Measurements from ENCODE around the gene UNC13D. TPM values are rescaled to one million over a fixed set of nuclear protein-coding genes. Genes with fewer than 3 reads are reported as not detected.
A peak's percentile ranks its signal among the peaks of the same experiment; 100 is the strongest.

The UNC13D gene
- total and polyA plus RNA-seq, 5 donors from 2014 or later: 41.6 to 149 (median 46.6) TPM

GRCh38 chr17:75823257-75824041, 20.8 kb downstream of the UNC13D start:
- Histone ChIP-seq H3K4me1 (ENCODE audit: control insufficient read depth, insufficient read depth, low read length, poor library complexity, severe bottlenecking) (peaks cover 27% of the 10 kb centered on the region), H3K27ac (ENCODE audit: insufficient read depth, low read length, poor library complexity, severe bottlenecking) (no peak overlapping the region), H3K4me3 (ENCODE audit: low read depth, low read length) (no peak overlapping the region), H3K9me3 (ENCODE audit: control insufficient read depth in 2 of 2, low read length in 2 of 2) (no peaks in the 10 kb centered on the region), H3K36me3 (ENCODE audit: control insufficient read depth, insufficient read depth, low read length) (peaks cover 38% of the 10 kb centered on the region), H3K27me3 (ENCODE audit: control insufficient read depth, insufficient read depth, low read length) (no peaks in the 10 kb centered on the region)
- H3K27ac Mint-ChIP-seq: peak overlapping the region in 2 of 3 donors; percentile 42 to 43
- H3K36me3 Mint-ChIP-seq: peaks cover 15% of the 10 kb centered on the region
- DNase-seq: no peak
- peaks cover 0 to 35% (median 13%) of the 10 kb centered on the region in 4 donors for H3K4me1 Mint-ChIP-seq
- ATAC-seq (ENCODE audit: low read depth in 2 of 2): no peak
- no peaks in the 10 kb centered on the region for H3K27me3 Mint-ChIP-seq
- no peaks in the 10 kb centered on the region for H3K9me3 Mint-ChIP-seq
- H3K4me3 Mint-ChIP-seq: no peak overlapping the region

GRCh38 chr17:75822800-75823166, 21.4 kb downstream of the UNC13D start:
- Mint-ChIP-seq H3K9me3 (no peaks in the 10 kb centered on the region), H3K27ac (peak overlapping the region in 1 of 3 donors; percentile 43), H3K4me1 (peaks cover 0 to 29% (median 10%) of the 10 kb centered on the region in 4 donors), H3K36me3 (peaks cover 11% of the 10 kb centered on the region), H3K4me3 (no peak overlapping the region), H3K27me3 (no peaks in the 10 kb centered on the region)
- Histone ChIP-seq H3K4me1 (ENCODE audit: control insufficient read depth, insufficient read depth, low read length, poor library complexity, severe bottlenecking) (peaks cover 22% of the 10 kb centered on the region), H3K9me3 (ENCODE audit: control insufficient read depth in 2 of 2, low read length in 2 of 2) (no peaks in the 10 kb centered on the region), H3K4me3 (ENCODE audit: low read depth, low read length) (no peak overlapping the region), H3K27me3 (ENCODE audit: control insufficient read depth, insufficient read depth, low read length) (no peaks in the 10 kb centered on the region), H3K36me3 (ENCODE audit: control insufficient read depth, insufficient read depth, low read length) (peaks cover 35% of the 10 kb centered on the region), H3K27ac (ENCODE audit: insufficient read depth, low read length, poor library complexity, severe bottlenecking) (no peak overlapping the region)
- ATAC-seq (ENCODE audit: low read depth in 2 of 2) (no peak), DNase-seq (no peak)

- H3K4me1 ChIP-seq (ENCODE audit: control insufficient read depth, insufficient read depth, low read length, poor library complexity, severe bottlenecking): peaks cover 16% of the 10 kb centered on the region
- no peaks in the 10 kb centered on the region for H3K27me3 ChIP-seq (ENCODE audit: control insufficient read depth, insufficient read depth, low read length)
- H3K27ac ChIP-seq (ENCODE audit: insufficient read depth, low read length, poor library complexity, severe bottlenecking): peak overlapping the region; percentile 50
- Mint-ChIP-seq H3K4me3 (peak overlapping the region in 1 of 4 donors; percentile 35), H3K27ac (peak overlapping the region in 2 of 3 donors; percentile 76 to 82), H3K4me1 (peaks cover 0 to 26% (median 9%) of the 10 kb centered on the region in 4 donors), H3K27me3 (no peaks in the 10 kb centered on the region), H3K36me3 (peaks cover 11% of the 10 kb centered on the region), H3K9me3 (no peaks in the 10 kb centered on the region)
- DNase-seq (peak in 2 of 3 donors; percentile 33 to 69), ATAC-seq (ENCODE audit: low read depth in 2 of 2) (peak; percentile 52 to 78)
- no peaks in the 10 kb centered on the region for H3K9me3 ChIP-seq (ENCODE audit: control insufficient read depth in 2 of 2, low read length in 2 of 2)
- H3K36me3 ChIP-seq (ENCODE audit: control insufficient read depth, insufficient read depth, low read length): peaks cover 37% of the 10 kb centered on the region
- no peak overlapping the region for H3K4me3 ChIP-seq (ENCODE audit: low read depth, low read length)
These were observed 21.9 kb downstream of the UNC13D start for GRCh38 chr17:75822119-75822799.

- Mint-ChIP-seq H3K4me1 (peaks cover 0 to 21% (median 9%) of the 10 kb centered on the region in 4 donors), H3K27ac (peak overlapping the region; percentile 74 to 82 (median 76)), H3K36me3 (peaks cover 11% of the 10 kb centered on the region), H3K4me3 (peak overlapping the region in 1 of 4 donors; percentile 33), H3K9me3 (no peaks in the 10 kb centered on the region), H3K27me3 (no peaks in the 10 kb centered on the region)
- DNase-seq: no peak
- Histone ChIP-seq H3K4me3 (ENCODE audit: low read depth, low read length) (no peak overlapping the region), H3K27ac (ENCODE audit: insufficient read depth, low read length, poor library complexity, severe bottlenecking) (peak overlapping the region; percentile 50), H3K36me3 (ENCODE audit: control insufficient read depth, insufficient read depth, low read length) (peaks cover 41% of the 10 kb centered on the region), H3K9me3 (ENCODE audit: control insufficient read depth in 2 of 2, low read length in 2 of 2) (no peaks in the 10 kb centered on the region), H3K4me1 (ENCODE audit: control insufficient read depth, insufficient read depth, low read length, poor library complexity, severe bottlenecking) (peaks cover 13% of the 10 kb centered on the region), H3K27me3 (ENCODE audit: control insufficient read depth, insufficient read depth, low read length) (no peaks in the 10 kb centered on the region)
- ATAC-seq (ENCODE audit: low read depth in 2 of 2): no peak
These were observed 22.7 kb downstream of the UNC13D start for GRCh38 chr17:75821552-75821951.

DNA sequence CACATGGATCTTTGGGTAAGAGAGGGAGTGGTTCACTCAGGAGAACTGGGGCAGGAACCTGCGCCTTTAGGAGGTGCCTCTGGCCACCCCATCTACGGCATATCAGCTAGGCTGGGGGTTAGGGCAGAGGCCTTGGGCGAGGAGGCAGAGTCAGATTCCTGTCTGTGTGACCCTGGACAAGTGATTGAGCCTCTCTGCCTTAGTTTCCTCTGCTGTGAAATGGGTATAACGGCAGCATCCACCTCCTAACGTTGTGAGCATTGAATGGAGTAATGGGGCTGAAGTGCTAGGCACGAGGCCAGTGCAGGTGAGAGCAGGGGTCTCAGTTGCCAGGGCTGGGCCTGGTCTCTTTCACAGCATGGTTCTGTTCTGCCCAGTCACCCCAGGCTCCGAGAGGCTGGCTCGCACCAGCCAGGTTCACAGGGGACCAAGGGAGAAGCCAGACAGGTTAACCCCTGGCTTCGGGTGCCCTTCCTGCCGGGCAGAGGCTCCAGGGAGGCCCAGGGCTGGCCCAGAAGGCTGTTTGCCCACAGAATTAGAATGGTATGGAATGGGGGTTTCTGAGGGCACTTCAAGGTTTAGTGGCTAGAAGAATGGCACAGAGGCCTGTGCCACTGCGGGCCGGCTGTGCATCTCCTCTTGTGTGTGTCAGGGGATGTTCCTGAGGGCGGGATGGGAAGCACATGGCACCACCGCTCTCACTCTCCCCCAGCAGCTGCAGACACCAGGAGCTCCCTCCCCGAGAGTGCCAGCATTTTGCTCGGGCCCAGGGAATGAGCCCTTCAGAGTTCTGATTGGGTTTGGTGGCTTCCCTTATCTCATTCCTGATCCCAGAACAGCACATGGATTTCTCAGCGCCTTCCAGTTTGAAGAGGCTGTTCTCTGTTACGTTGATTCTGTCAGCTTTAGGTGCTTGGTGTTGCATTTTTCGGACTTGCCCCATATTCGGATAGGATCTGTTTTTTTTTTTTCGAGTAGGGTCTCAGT, 23.8 kb downstream of the UNC13D start:
- H3K27me3 Mint-ChIP-seq: no peaks in the 10 kb centered on the region
- peaks cover 11% of the 10 kb centered on the region for H3K36me3 Mint-ChIP-seq
- H3K27me3 ChIP-seq (ENCODE audit: control insufficient read depth, insufficient read depth, low read length): no peaks in the 10 kb centered on the region
- peaks cover 46% of the 10 kb centered on the region for H3K36me3 ChIP-seq (ENCODE audit: control insufficient read depth, insufficient read depth, low read length)
- H3K27ac Mint-ChIP-seq: peak overlapping the region in 2 of 3 donors; percentile 48 to 82
- H3K4me3 Mint-ChIP-seq: no peak overlapping the region
- H3K4me1 Mint-ChIP-seq: peaks cover 0 to 19% (median 9%) of the 10 kb centered on the region in 4 donors
- no peaks in the 10 kb centered on the region for H3K9me3 ChIP-seq (ENCODE audit: control insufficient read depth in 2 of 2, low read length in 2 of 2)
- H3K9me3 Mint-ChIP-seq: no peaks in the 10 kb centered on the region
- ATAC-seq (ENCODE audit: low read depth in 2 of 2) (no peak), DNase-seq (no peak)
- no peak overlapping the region for H3K4me3 ChIP-seq (ENCODE audit: low read depth, low read length)
- H3K27ac ChIP-seq (ENCODE audit: insufficient read depth, low read length, poor library complexity, severe bottlenecking): no peak overlapping the region
- peaks cover 13% of the 10 kb centered on the region for H3K4me1 ChIP-seq (ENCODE audit: control insufficient read depth, insufficient read depth, low read length, poor library complexity, severe bottlenecking)

DNA sequence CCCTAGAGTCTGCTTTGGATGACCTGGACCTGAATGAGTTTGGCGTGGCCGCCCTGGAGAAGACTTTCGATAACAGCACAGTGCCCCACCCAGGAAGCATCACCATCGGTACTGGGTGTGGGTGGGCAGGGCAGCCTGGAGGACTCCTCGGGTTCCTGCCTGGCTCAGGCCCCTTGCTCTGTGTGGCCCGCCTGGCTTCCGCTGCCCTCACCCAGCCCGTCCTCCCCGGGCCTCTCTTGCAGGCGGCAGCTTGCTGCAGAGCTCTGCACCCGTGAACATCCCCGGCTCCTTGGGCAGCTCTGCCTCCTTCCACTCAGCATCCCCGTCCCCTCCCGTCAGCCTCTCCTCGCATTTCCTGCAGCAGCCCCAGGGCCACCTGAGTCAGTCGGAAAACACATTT, 24.5 kb downstream of the UNC13D start:
- no peaks in the 10 kb centered on the region for H3K9me3 Mint-ChIP-seq
- H3K27ac Mint-ChIP-seq: peak overlapping the region in 2 of 3 donors; percentile 41 to 78
- DNase-seq (no peak), ATAC-seq (ENCODE audit: low read depth in 2 of 2) (no peak)
- Histone ChIP-seq H3K4me3 (ENCODE audit: low read depth, low read length) (no peak overlapping the region), H3K27ac (ENCODE audit: insufficient read depth, low read length, poor library complexity, severe bottlenecking) (no peak overlapping the region), H3K4me1 (ENCODE audit: control insufficient read depth, insufficient read depth, low read length, poor library complexity, severe bottlenecking) (peaks cover 13% of the 10 kb centered on the region), H3K27me3 (ENCODE audit: control insufficient read depth, insufficient read depth, low read length) (no peaks in the 10 kb centered on the region), H3K36me3 (ENCODE audit: control insufficient read depth, insufficient read depth, low read length) (peaks cover 53% of the 10 kb centered on the region), H3K9me3 (ENCODE audit: control insufficient read depth in 2 of 2, low read length in 2 of 2) (no peaks in the 10 kb centered on the region)
- H3K4me3 Mint-ChIP-seq: no peak overlapping the region
- H3K27me3 Mint-ChIP-seq: no peaks in the 10 kb centered on the region
- H3K36me3 Mint-ChIP-seq: peaks cover 11% of the 10 kb centered on the region
- peaks cover 0 to 18% (median 9%) of the 10 kb centered on the region in 4 donors for H3K4me1 Mint-ChIP-seq

DNA sequence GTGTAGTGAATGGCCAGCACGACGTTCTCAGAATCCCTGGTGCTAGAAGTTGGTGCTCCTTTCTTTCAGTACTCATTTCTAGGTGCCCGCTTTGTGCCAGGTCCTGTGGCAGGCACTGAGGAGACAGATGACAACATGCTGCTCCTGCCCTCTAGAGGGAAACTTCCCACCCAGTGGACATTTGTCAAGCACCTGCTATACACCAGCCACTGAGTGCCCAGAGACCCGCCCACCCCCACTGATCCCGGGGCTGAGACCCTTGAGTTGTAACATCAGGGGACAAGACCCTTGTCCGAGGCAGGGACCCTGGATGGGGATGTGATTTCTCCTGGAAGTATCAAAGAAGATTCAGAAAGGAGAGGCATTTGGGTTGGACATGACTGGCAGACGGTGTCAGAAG, 25.1 kb downstream of the UNC13D start:
- Histone ChIP-seq H3K36me3 (ENCODE audit: control insufficient read depth, insufficient read depth, low read length) (peaks cover 55% of the 10 kb centered on the region), H3K9me3 (ENCODE audit: control insufficient read depth in 2 of 2, low read length in 2 of 2) (no peaks in the 10 kb centered on the region), H3K4me3 (ENCODE audit: low read depth, low read length) (no peak overlapping the region), H3K27ac (ENCODE audit: insufficient read depth, low read length, poor library complexity, severe bottlenecking) (no peak overlapping the region), H3K4me1 (ENCODE audit: control insufficient read depth, insufficient read depth, low read length, poor library complexity, severe bottlenecking) (peaks cover 13% of the 10 kb centered on the region), H3K27me3 (ENCODE audit: control insufficient read depth, insufficient read depth, low read length) (no peaks in the 10 kb centered on the region)
- no peak for DNase-seq
- no peaks in the 10 kb centered on the region for H3K9me3 Mint-ChIP-seq
- H3K27me3 Mint-ChIP-seq: no peaks in the 10 kb centered on the region
- peak overlapping the region in 1 of 3 donors; percentile 78 for H3K27ac Mint-ChIP-seq
- ATAC-seq (ENCODE audit: low read depth in 2 of 2): no peak
- H3K36me3 Mint-ChIP-seq: peaks cover 11% of the 10 kb centered on the region
- H3K4me1 Mint-ChIP-seq: peaks cover 0 to 18% (median 9%) of the 10 kb centered on the region in 4 donors
- H3K4me3 Mint-ChIP-seq: no peak overlapping the region

Measured in CD4-positive, CD25-positive, alpha-beta regulatory T cell (primary cell).